ENCODE data around the gene MACROD2.

DNA sequence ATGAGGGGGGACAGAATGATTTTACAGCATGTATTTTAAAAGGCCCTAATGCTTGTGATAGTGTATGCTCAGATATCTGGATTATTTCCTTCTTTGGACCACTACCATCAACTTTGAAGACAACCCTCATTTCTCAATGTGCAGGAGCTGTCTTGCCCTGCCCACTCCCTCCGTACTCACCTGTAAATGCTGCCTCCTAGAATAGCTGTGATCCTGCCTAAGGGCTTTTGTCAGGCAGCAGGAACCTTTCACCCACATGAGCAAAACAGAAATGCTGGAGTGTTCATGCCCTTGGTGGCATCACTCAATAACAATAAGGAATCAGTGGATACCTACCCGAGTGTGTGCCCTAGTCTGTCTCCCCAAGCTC is 1065.7 kb downstream of the MACROD2 start:
- TF ChIP-seq, protein P1, sequence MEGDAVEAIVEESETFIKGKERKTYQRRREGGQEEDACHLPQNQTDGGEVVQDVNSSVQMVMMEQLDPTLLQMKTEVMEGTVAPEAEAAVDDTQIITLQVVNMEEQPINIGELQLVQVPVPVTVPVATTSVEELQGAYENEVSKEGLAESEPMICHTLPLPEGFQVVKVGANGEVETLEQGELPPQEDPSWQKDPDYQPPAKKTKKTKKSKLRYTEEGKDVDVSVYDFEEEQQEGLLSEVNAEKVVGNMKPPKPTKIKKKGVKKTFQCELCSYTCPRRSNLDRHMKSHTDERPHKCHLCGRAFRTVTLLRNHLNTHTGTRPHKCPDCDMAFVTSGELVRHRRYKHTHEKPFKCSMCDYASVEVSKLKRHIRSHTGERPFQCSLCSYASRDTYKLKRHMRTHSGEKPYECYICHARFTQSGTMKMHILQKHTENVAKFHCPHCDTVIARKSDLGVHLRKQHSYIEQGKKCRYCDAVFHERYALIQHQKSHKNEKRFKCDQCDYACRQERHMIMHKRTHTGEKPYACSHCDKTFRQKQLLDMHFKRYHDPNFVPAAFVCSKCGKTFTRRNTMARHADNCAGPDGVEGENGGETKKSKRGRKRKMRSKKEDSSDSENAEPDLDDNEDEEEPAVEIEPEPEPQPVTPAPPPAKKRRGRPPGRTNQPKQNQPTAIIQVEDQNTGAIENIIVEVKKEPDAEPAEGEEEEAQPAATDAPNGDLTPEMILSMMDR (conservative IDR thresholded peaks at IDR 0.05; ENCODE audit: low read depth in 2 of 2): no peak
- no peak for TF ChIP-seq EZH2 (IDR thresholded peaks at IDR 0.05; ENCODE audit: low read depth, unreplicated experiment)
- no peak for TF ChIP-seq ZNF462 (CRISPR knock-in tag; IDR thresholded peaks at IDR 0.05)
- TF ChIP-seq EZH2phosphoT487 (IDR thresholded peaks at IDR 0.05; ENCODE audit: unreplicated experiment): no peak
- TF ChIP-seq NANOG (IDR thresholded peaks at IDR 0.05; ENCODE audit: borderline replicate concordance): no peak
- TF ChIP-seq CREB1 (CRISPR knock-in tag; IDR thresholded peaks at IDR 0.05; ENCODE audit: low read depth): no peak
- no peak for TF ChIP-seq POLR2AphosphoS5 (IDR thresholded peaks at IDR 0.05; ENCODE audit: low read depth)
- TF ChIP-seq, protein P2, sequence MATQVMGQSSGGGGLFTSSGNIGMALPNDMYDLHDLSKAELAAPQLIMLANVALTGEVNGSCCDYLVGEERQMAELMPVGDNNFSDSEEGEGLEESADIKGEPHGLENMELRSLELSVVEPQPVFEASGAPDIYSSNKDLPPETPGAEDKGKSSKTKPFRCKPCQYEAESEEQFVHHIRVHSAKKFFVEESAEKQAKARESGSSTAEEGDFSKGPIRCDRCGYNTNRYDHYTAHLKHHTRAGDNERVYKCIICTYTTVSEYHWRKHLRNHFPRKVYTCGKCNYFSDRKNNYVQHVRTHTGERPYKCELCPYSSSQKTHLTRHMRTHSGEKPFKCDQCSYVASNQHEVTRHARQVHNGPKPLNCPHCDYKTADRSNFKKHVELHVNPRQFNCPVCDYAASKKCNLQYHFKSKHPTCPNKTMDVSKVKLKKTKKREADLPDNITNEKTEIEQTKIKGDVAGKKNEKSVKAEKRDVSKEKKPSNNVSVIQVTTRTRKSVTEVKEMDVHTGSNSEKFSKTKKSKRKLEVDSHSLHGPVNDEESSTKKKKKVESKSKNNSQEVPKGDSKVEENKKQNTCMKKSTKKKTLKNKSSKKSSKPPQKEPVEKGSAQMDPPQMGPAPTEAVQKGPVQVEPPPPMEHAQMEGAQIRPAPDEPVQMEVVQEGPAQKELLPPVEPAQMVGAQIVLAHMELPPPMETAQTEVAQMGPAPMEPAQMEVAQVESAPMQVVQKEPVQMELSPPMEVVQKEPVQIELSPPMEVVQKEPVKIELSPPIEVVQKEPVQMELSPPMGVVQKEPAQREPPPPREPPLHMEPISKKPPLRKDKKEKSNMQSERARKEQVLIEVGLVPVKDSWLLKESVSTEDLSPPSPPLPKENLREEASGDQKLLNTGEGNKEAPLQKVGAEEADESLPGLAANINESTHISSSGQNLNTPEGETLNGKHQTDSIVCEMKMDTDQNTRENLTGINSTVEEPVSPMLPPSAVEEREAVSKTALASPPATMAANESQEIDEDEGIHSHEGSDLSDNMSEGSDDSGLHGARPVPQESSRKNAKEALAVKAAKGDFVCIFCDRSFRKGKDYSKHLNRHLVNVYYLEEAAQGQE (IDR thresholded peaks at IDR 0.05; ENCODE audit: unreplicated experiment): no peak
- no peak for TF ChIP-seq JUNB (IDR thresholded peaks at IDR 0.05; ENCODE audit: unreplicated experiment)
- no peak for TF ChIP-seq ZNF331 (CRISPR knock-in tag; IDR thresholded peaks at IDR 0.05; ENCODE audit: low read depth)

Data from GM23338 (cell line).